GM18519 (cell line): Measurements from ENCODE around the gene WASL.

Experiments
- ATAC-seq: cut with Tn5 transposase; IDR thresholded peaks from one replicate; pipeline ENCODE4 v1.9.1; 2021; ENCODE audit warnings: mild to moderate bottlenecking, moderate library complexity; ENCODE audit not compliant: unreplicated experiment, low FRiP score

WASL gene

DNA sequence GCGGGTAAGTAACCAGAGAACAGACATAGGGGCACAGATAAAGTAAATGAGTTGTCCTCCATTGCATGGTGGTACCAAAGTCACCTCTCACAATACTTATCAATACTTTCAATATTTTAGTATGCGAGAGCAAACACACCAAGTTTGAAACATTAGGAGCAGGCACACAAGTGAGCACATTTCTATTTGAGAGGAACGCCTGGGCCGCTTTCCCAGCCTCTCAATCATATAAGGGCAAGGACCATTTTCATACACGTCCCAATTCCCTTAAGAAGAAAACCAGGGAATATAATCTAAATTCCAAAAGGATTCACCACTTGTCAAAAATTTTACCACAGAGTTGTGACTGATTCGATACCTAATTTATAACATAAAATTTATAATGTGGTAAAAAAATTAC lies 85.6 kb downstream of the WASL start:
- no peak for ATAC-seq

GRCh38 chr7:123662755-123663154 lies 86.0 kb downstream of the WASL start:
- ATAC-seq: no peak

GRCh38 chr7:123662293-123662692 lies 86.5 kb downstream of the WASL start:
- no peak for ATAC-seq

- ATAC-seq: no peak
These were observed 87.0 kb downstream of the WASL start for GRCh38 chr7:123661765-123662164.

DNA sequence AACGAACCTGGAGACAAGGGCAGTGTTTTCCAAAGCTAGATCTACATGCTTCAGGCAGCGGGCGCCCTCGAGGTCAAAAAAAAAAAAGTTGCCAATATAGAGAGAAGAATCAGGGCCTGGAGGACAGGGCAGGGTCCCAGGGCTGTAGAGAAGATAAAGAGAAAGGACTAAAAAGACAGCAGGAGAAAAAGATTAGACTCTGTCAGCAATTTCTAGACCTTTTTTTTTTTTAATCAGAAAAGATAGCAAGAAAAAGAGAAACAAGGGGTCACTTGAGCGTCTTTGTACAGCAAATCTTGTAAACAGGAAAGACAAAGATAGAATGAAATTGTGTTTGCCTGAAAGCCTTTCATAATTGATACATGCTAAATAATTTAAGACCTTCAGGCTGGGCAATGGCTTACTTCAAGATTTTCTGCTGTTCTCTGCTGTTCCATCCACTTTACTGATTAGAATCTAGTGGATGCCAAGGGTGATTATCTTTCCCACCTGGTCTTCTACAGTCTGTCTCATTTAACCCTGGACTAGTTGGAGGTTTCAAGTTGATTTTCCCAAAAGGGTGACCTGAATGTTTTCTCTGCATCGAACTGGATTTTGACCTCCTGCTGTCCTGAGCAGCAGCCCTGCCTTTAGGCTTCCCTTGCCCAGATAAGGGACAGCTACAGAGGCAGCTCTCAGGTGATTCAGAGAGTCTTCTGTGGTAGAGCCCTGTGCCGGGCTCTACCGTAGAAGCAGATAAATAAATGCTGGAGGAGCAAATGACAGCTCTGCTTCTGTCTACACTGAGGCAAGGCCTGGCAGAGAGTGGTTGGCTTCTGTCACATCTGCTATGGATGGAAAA lies 88.1 kb downstream of the WASL start:
- no peak for ATAC-seq

- no peak for ATAC-seq
These were observed 90.8 kb downstream of the WASL start for GRCh38 chr7:123658023-123658422.

GRCh38 chr7:123657304-123657685 lies 91.5 kb downstream of the WASL start:
- ATAC-seq: no peak

DNA sequence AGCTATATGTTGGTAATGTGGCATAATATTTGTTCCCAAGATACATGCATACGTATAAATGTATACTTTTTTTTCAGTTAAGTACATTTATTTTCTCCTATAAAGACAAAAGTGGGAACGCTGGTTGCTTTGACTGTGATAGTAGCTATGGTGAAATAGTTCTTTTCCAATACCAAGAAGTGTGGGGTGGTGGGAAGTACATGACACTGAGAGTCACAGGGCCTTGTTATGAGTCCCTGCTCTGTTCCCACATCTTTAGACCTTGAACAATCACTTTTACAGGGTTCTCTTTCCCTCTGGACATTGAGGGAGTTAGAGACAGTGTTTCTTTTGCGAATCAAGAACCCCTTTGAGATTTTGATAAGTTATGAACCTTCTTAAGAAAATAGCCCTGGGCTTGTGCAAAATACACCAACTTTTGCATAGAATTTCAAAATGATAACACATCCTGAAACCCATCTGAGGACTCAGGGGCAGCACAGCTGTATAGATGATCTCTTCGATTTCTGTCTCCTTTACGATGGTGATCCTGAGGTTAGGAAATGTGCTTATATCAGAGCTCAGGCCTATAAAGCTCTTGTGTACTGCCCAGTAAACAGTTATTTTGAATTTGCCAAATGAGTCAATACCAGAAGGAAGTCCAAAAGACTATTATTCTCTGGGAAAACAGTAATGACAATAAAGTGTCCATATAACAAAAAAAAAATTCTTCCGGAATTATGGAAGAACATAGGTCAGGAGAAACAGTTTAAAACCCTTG lies 92.1 kb downstream of the WASL start:
- no peak for ATAC-seq

- ATAC-seq: no peak
These were observed 93.2 kb downstream of the WASL start, which contains the start of gene LMOD2 for GRCh38 chr7:123655614-123656013. LMOD2 (plus strand) TSS chr7:123655866; CDS start chr7:123655964, 98 bp downstream.

DNA sequence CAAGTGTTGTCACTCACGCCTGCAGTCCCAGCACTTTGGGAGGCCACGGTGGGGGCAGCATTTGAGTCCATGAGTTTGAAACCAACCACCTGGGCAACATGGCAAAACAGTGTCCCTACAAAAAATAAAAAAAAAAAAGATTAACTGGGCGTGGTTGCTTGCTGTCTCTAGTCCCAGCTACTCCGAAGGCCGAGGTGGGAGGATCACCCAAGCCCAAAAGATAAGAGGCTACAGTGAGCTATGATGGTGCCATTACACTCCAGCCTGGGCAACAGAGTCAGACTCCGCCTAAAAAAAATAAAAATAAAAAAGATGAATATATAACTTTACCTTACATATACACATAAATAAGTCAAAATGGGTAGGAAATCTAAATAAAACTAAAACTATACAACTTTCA lies 95.6 kb downstream of the WASL start:
- ATAC-seq: no peak

- ATAC-seq: no peak
These were observed 96.4 kb downstream of the WASL start for GRCh38 chr7:123652406-123652805.

DNA sequence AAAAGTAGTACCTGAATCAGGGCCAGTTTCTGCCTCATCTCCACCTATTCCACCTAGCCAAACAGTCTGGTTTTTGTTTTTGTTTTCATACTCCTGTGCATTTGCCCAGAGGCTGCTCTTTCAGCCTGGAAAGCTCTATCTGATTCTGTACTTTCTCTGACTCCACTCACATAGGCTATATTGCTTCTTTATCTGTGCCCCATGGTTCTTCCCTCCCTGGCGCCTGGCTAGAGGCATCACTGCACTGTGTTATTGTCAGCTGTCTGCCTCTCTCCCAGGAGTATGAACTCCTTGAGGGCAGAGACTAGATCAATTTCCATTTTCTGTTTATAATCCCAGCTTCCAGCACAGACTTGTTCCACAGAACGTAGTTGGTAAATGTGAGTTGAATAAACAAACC lies 98.2 kb downstream of the WASL start:
- no peak for ATAC-seq

DNA sequence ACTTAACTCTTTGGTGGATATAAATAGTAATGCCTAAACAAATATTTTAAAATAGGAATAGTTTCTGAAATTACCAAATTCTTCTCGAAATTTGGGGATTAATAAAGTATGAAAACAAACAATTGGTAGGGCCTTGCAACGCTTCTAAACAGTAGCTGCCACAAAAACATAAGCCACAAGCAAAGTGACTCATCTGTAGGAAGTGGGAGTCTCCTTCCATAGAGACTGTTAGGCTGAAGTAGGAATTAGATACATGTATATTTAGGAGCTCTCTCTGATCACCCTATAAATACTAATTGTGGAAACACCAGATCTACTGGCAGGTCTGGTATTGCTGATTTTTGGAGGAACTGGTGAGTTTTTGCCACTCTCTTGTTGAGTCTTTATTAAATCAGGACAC lies 98.8 kb downstream of the WASL start:
- ATAC-seq: no peak

- no peak for ATAC-seq
These were observed 101.6 kb downstream of the WASL start for GRCh38 chr7:123647106-123647730.

GRCh38 chr7:123645516-123645915 lies 103.3 kb downstream of the WASL start:
- no peak for ATAC-seq

DNA sequence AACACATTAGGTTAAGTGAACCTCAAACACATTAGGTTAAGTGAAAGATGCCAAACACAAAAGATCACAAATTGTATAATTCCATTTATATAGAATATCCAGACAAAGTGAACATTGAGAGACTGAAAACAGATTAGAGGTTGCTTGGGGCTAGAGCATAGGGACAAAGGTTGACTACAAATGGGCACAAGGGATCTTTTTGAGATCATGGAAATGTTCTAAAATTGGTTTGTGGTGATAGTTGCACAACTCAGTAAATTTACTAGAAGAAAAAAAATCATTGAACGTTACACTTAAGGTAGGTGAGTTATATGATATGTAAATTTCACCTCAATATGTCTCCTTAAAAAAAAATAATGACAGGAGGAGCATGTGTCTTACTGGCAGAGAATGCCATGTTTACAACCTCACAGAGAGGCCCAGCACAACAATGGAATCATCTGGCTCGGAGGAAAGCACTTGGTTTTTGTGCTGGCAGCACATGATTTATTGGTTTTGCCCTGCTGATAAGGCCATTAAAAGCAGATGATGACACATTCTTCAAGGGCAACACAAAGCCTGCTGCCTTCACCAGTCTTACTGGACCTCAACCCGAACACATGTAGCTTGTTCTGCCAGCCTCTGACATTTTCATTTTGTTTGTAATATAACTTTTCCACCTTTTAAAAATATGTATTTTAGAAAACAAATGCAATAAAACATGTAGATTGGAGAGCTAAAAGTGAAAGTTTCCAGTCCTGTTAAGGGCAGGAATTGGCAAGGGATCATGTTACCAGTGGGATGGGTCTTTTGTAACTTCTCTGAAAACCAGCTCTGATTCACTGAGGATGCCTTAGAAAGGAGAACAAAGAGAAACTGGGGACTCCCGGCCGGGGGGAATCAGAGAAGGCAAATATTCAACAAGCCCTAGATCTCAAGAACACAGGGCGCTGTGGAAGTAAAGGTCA lies 105.0 kb downstream of the WASL start:
- no peak for ATAC-seq

GRCh38 chr7:123641901-123642300 lies 106.9 kb downstream of the WASL start:
- no peak for ATAC-seq

GRCh38 chr7:123640583-123640982 lies 108.2 kb downstream of the WASL start:
- no peak for ATAC-seq

DNA sequence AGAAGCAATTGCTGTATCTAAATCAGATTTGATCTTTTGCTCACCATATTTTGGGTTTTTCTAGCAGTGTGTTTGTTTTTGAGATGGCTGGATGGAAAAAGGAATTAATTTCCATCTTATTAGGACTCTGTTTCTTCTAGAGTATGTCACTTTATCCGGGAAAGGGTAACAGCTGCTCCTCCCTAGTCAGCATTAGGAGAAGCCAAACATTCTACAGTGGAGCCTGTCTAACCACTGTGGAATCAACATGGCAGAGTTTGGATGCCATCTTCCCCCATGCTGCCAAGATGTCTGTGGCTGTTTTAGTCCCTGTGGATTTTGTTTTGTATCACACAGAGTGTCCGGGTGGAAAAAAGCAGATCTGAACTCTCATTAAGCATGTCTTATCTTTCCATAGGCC lies 109.2 kb downstream of the WASL start:
- no peak for ATAC-seq

DNA sequence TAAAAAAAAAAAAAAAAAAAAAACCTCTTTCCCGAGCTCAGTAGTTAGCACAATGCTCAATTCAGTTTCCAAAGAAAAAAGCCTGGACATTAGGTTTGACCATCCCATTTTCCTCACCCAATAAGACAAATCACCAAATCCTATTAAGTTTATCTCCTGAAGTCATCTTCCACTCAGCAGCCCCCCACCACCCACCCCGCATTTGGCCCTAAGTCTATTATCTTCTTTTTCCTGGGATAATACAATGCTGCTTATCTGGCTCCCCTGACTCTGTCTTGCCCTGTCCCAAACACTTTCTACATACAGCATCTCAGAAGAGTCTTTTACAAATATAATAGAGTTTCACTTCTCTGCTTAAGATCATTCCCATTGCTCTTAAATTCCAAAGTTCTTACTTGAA lies 110.9 kb downstream of the WASL start:
- no peak for ATAC-seq
